ENCODE measurements around the gene RBM17. TPM values are rescaled to one million over a fixed set of nuclear protein-coding genes. Genes with fewer than 3 reads are reported as not detected.

The RBM17 gene
- total RNA-seq, 1 experiment from 2014 or later = 124 TPM

DNA sequence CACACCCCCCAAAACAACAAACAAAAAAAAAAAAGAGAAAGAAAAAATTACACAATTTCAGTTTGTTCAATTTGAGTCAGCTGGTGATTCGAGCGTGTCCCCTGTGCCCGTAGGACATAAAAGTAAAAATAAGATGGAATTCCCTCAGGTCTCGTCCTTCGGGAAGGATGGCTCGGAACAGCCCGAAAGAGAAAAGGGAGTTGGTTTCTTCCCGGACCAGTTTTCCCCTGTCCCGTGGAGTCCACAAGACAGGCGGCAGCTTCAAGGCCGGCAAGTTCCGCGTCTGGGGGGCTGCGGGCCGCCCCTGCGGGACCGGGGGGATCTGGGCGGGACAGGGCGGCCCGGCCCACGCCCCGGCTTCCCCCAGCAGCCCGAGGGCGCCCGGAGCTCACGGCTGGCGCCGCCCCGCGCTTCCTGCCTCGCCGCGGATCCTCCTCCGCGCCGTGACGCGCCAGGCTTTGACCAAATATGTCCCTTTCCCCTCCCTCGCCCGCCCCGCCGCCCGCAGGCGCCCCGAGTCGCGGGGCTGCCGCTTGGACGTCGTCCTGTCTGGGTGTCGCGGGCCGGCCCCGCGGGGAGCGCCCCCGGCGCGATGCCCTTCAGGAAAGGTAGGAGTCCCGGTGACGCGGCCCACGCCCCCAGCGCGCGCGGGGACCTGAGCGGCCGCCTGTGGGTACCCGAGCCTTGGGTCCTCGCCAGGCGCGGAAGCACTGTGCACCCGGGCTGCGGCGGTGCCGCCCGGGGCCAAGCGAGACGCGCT, 55.8 kb downstream of the RBM17 start:
- Histone ChIP-seq H2AK5ac (ENCODE audit: insufficient read length, low read length) (no peak overlapping the region), H3K79me1 (ENCODE audit: insufficient read depth, low read depth, low read length, poor library complexity, severe bottlenecking) (no peaks in the 10 kb centered on the region), H3K4me2 (ENCODE audit: insufficient read depth, insufficient read length, low read length) (peak overlapping the region; percentile 35), H2BK15ac (ENCODE audit: low read depth, low read length) (no peak overlapping the region), H2BK5ac (ENCODE audit: insufficient read length, low read length) (no peak overlapping the region), H3K23me2 (ENCODE audit: insufficient read length, low read depth, low read length, poor library complexity, severe bottlenecking) (peaks cover 9% of the 10 kb centered on the region), H3K14ac (ENCODE audit: insufficient read depth, low read length) (peak overlapping the region; percentile 33; the same call in 1 of the 2 replicates), H4K20me1 (ENCODE audit: control insufficient read depth, insufficient read depth, insufficient read length) (no peaks in the 10 kb centered on the region), H3T11ph (ENCODE audit: low read length) (no peak overlapping the region), H4K8ac (replicated peaks; ENCODE audit: insufficient read length, low read depth, low read length) (no peak overlapping the region), H3K23ac (ENCODE audit: insufficient read length, low read depth, low read length) (no peak overlapping the region), H3K27ac (ENCODE audit: insufficient read length, low read depth, low read length) (no peak overlapping the region), H3K9ac (ENCODE audit: extremely low read depth, insufficient read length, low read length) (no peak overlapping the region), H2BK20ac (ENCODE audit: low read depth, low read length, poor library complexity, severe bottlenecking) (no peak overlapping the region), H4K5ac (ENCODE audit: insufficient read length, low read depth, low read length) (no peak overlapping the region), H3K18ac (ENCODE audit: insufficient read length, low read depth, low read length) (peak overlapping the region; percentile 80), H3K27me3 (ENCODE audit: insufficient read depth, low read length) (no peaks in the 10 kb centered on the region; the same call in 1 of the 2 replicates), H3K4me1 (ENCODE audit: insufficient read depth, low read length) (peaks cover 4% of the 10 kb centered on the region; the same call in 1 of the 2 replicates), H3K9me3 (ENCODE audit: control insufficient read depth, low read depth, low read length) (no peaks in the 10 kb centered on the region), H2AFZ (ENCODE audit: low read length) (no peak overlapping the region), H2BK120ac (ENCODE audit: low read depth, low read length, poor library complexity, severe bottlenecking) (no peak overlapping the region), H3K79me2 (ENCODE audit: insufficient read depth, low read length) (no peaks in the 10 kb centered on the region; the same call in 1 of the 2 replicates), H3K4ac (ENCODE audit: low read depth, low read length) (no peak overlapping the region), H3K56ac (ENCODE audit: insufficient read length, low read depth, low read length) (no peak overlapping the region), H2BK12ac (ENCODE audit: insufficient read length, low read depth, low read length) (no peak overlapping the region), H4K91ac (ENCODE audit: insufficient read length, low read depth, low read length) (no peak overlapping the region)
- DNase-seq = peak; percentile 77
- Mint-ChIP-seq H3K4me1 (peaks cover 28 to 31% of the 10 kb centered on the region in 2 experiments), H3K36me3 (ENCODE audit: insufficient read depth in 1 of 3, low read depth in 3 of 3) (peaks cover 0 to 6% (median 3%) of the 10 kb centered on the region in 3 experiments; a peak in 2 of 7 replicates), H3K27ac (peak overlapping the region in 1 of 3 experiments; percentile 34; a peak in 2 of 7 replicates), H3K9me3 (peaks cover 2 to 7% of the 10 kb centered on the region in 2 experiments; a peak in 3 of 5 replicates), H3K27me3 (ENCODE audit: low read depth) (peaks cover 57% of the 10 kb centered on the region), H3K4me3 (peak overlapping the region; percentile 76 to 86)
- TF ChIP-seq, protein P1, sequence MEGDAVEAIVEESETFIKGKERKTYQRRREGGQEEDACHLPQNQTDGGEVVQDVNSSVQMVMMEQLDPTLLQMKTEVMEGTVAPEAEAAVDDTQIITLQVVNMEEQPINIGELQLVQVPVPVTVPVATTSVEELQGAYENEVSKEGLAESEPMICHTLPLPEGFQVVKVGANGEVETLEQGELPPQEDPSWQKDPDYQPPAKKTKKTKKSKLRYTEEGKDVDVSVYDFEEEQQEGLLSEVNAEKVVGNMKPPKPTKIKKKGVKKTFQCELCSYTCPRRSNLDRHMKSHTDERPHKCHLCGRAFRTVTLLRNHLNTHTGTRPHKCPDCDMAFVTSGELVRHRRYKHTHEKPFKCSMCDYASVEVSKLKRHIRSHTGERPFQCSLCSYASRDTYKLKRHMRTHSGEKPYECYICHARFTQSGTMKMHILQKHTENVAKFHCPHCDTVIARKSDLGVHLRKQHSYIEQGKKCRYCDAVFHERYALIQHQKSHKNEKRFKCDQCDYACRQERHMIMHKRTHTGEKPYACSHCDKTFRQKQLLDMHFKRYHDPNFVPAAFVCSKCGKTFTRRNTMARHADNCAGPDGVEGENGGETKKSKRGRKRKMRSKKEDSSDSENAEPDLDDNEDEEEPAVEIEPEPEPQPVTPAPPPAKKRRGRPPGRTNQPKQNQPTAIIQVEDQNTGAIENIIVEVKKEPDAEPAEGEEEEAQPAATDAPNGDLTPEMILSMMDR (conservative IDR thresholded peaks at IDR 0.05) = no peak
- WGBS (ENCODE audit: extremely low coverage, insufficient read length, low lambda C conversion rate) = no CpG with 5 or more reads among the region's 81 CpGs
